GM19099 (cell line): Measurements from ENCODE around the gene ITGB6.

ENCODE experiments used
- POLR2A ChIP-seq: IDR thresholded peaks from 3 replicates; pipeline ENCODE4 v1.6.1; 2011; ENCODE audit warnings: low read depth; ENCODE audit not compliant: insufficient read length; ENCODE audit errors: extremely low read depth

The ITGB6 gene

DNA sequence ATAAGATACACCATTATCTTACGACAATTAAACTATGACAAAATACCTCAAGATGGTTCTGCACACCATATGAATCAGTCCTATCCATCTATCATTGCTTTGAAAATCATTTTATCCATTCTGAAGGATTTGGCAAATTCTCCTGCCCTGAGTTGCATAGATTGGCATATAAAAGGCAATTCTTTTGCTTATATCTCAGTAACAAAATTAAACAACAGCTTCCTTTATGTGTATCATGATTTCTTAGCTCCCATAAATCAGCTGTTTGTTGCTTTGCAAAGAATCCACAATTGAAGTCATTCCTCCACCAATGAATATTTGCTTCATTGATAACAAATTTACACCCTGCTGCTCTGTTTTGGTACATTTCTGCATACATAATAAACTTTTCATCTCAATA lies 61.7 kb downstream of the ITGB6 start:
- TF ChIP-seq POLR2A: no peak

DNA sequence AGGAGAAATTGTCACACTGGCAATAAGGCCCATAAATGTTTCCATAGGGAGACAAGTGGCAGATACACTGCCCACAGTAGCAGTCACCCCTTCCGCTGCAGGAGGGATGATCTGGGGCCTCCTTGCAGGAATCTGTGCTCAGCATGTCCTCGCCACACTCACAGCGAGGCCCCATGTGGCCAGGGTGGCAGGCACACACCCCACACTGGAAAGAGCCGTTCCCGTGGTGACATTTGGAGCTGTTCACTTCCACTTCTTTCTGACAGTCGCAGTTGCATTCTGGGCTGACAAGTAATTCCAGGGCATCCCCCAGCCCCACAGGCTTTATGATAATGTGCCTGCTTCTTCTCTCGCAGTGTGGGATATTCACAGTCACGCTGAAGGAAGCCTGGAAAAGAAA lies 62.6 kb downstream of the ITGB6 start:
- no peak for TF ChIP-seq POLR2A

DNA sequence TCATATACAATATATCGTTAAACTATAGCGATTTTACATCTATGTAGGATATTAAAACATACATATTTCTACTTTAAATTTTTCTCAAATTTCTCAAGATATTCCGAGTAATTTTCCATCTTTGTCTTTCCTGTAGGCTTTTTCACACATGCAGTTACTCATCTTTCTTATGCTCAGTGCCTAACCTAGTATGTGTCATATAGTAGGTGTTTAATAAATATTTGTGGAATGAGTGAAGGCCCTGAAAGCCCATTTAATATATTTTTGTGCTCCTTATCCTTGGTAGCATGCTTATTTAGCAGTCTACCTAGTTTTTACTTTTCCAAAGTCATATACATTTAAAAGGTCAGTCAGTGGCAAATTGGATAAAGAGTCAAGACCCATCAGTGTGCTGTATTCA lies 67.3 kb downstream of the ITGB6 start:
- no peak for TF ChIP-seq POLR2A

DNA sequence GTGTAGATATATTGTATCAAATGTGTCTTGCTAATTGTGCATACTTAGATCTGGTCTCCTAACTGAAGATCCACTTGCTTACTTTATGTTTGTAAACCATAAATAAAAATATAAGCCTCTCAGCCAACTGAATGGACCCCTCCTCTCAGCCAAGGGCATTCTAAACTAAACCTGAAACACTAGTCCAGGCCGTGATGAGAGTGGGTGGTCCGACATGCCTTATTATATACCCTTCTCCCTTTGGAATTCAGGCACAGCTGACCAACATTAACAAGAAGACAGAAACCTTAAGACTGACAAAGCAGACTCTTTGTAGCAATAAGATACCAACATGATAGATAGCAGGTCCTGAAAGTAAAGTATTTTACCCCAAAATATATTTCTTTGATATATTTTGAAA lies 73.3 kb downstream of the ITGB6 start:
- no peak for TF ChIP-seq POLR2A

DNA sequence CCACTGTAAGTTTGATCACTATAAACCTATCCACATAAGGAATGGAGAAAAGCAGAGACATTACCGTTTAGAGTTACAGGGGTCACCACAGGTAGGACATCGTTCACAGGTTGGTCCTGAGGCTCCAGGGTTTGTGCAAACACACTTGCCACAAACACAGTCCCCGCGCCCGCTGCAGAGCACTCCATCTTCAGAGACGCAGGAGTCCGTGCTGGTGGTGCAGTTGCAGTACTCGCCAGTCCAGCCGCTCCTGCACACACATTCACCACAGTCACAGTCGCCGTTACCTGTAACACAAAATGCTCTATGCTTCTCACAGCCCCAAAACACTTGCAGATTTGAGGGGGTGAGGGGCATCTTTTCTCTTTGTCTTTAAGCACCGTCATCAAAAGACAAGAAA lies 73.8 kb downstream of the ITGB6 start:
- no peak for TF ChIP-seq POLR2A

DNA sequence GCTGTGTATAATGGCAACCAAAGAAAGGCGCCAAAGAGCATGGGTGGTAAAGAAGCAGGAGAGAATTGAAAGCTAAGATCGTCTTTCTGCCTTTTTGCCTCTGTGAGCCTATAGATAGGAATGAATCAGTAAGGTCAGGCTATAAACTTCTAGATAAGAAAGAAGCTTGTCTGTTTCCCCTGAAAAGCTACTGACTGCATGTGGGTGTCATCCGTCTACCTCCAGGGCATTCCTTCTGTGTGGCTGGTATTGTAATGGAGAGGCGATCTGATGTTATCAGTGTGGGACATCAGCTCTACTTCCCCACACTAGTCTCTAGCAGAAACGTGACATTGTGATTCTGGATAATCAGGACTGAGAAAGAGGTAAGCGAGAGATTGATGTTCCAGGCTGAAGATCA lies 74.2 kb downstream of the ITGB6 start:
- TF ChIP-seq POLR2A: no peak

DNA sequence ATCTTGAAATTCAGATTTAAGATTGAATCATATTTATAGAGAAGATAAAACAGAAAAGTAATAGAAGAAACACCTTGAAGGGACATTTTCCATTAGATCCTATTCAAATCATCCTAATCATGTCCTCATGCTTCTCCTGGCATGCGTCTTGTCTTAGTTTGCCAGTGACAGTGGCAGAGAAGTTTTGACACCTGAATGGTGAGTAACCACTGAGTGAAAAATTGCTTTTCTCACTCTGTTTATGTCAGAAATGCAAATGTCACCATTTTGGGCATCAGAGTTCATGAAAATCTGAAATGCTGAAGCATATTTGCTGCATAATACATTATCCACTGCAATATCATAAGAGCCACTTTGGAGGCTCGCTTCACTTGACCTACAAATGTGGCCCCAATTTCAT lies 74.7 kb downstream of the ITGB6 start:
- no peak for TF ChIP-seq POLR2A

DNA sequence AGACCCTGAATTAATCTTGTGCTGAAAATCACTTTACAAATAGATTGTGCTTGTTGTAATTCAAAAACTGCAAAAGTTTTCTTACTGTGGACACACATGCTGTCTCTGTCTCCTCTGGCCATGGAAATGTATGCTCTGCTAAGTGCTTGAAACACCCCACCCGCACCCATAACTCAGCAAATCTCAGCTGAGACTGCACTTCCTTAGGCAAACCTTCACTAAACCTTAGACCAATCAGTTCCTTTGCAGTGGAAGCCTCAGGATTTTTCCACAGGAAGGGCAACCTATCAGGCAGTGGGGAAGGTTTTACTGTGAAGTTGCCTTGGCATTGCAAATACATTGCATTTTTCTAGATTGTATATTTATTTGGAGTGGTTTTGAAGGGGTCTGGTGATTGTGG lies 75.5 kb downstream of the ITGB6 start:
- TF ChIP-seq POLR2A: no peak

DNA sequence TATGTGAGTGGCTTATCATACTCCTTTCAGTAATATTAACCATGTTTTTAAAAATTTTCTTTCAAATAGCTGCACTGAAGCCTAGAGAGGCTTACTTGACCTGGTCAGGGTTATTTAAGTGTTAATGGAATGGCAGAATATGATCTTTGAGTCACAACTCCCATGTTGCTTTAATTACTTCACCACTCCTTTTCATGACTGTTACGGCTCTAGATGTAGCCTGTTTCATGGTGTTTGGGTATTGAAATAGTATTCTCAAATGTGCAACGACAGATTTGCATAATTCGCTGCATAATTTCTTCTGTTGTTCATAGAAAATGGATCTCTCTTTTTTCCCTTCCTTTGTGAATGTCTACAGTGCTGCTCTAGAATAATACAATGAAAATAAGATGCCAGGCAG lies 86.1 kb downstream of the ITGB6 start:
- no peak for TF ChIP-seq POLR2A

DNA sequence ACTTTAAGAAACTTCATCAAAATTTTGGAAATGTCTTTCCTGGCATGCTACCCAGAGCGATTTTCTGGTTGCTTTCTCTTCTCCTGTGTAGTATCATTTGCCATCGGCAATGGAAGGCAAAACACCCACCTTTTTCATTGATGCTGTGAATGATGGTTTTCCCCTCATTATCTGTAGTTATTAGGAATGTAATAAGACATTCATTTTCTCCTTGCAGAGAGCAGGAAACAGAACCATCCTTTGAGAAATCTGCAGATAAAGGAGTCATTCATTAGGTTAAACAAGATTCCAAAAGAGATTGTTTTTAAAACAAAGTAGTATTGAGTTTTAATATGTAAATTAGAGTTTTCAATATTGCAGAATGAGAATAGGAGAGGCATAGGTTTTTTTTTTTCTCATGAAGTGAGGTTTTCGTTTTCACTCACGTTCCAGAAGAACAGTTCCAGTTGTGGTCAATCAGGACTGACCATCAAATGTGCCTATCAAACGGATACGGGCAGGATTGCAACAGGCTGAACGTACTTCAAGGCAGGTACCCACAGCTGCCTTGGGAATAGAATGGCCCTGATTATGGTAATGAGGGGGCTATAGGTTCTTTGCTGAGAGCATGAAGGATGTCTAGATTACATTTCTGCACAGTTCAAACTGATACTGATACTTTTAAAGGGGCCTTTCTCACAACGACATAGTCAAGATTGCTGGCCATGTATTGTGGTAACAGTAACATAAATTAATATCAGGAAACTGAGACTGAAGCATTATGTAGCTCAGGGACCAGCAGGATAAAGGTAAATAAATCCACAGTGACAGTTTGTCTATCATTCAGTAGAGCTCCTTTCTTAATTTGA lies 87.9 kb downstream of the ITGB6 start:
- TF ChIP-seq POLR2A: no peak

DNA sequence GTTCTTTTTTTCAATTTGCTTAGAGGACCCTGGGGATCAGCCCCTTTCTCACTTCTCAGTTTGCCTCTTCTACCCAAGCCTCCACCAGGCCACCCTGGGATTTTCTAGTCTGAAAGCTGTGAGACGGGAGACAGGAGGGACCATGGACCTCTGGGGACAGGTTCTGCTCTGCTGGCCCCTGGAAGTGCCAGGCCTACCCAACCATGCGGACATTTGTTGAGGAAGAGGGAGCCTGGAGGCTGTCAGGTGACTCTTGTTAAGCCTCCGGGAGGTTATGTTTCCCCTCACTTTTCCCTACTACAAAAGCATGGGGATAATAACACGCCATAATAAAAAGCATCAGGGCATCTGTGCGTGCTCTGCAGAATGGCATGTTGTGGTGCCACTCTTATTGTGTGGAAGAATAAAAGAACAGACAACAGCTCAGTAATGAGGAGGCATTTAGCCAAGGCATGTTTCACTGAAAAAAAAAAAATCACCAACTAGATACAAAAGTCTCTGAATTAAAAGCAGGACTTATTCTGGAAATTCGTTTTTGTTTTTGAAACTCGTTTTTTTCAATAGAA lies 89.3 kb downstream of the ITGB6 start:
- no peak for TF ChIP-seq POLR2A

DNA sequence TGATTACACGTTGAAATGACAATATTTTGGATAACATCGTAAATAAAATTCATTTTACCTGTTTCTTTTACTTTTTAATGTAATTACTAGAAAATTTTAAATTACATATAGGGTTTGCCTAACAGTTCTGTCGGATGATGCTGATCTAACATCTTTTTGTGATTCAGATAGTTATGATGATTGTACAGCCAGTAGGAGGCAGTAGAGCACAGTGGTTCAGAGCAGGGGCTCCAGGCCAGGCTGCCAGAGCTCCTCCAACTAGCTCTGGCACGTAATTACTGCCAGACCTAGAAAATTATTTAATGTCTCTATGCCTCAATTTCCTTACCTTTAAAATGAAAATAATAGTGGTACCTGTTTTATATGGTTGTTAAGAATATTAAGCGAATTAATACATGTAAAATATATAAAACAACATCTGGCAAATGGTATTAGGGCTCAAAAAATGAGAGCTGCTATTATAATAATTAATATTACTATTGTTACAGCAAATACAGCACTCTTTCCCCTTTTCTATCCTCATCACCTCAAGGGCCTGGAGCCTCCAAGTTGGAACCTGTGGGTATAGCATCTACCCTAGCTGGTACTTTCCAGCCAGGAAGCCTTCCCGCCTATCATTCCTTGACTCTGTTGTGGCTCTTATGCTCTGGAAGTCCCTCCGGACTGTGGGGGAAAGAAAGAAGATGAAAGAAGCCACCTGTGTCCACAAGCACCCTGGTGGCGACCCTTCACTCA lies 90.0 kb downstream of the ITGB6 start:
- TF ChIP-seq POLR2A: no peak

DNA sequence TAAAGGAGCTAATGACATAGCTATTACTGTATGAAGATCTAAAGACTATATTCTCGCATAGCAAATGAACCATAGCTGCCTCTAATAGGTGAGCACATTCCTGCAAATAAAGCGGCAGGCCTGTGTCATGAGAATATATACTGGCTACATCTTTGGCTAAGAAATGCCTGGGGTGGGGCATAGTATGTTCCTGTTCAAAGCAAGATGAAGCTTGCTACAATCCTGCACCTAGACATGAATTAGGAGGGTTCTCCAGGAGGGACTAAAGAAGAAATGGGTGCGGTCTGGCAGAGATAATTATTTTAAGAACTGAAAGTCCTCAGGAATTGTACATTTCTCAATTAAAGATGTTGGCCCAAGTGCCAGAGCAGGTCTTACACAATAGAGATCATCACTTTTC lies 90.8 kb downstream of the ITGB6 start:
- TF ChIP-seq POLR2A: no peak

DNA sequence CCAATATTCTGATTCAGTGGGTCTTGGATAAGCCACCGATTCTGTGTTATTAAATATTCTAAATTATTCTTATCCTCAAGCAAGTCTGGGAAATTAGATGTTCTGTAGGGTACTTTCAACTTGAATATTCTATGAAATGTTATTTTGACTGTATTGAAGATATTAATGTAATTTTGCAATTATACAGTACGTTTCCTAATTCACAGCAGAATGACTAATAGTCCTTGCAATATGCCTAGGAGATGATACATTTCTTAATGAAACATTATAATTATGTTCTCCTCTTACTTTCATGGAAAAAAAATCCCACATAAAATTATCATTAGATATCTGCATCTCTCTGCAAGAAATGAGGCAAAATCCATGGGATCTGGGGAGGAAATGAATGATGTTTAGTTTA lies 91.4 kb downstream of the ITGB6 start:
- TF ChIP-seq POLR2A: no peak

DNA sequence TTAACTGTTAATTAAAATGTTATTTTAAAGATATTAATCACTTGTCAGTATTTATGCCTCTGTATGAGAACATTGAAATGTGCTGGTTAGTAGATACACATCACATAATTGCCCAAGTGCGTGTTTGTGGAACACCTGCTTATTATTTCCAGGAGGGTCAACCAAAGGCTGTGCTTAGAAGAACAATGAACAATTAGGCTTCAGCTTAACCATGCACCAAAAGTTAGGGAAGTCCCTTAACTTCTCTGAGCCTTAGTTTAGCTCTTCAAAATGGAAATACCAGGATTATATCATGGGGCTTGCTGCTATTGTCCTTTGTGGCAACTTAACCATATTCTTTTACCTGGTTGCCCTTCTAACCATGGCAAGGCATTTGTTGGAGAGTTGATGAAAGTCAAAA lies 94.7 kb downstream of the ITGB6 start:
- no peak for TF ChIP-seq POLR2A

DNA sequence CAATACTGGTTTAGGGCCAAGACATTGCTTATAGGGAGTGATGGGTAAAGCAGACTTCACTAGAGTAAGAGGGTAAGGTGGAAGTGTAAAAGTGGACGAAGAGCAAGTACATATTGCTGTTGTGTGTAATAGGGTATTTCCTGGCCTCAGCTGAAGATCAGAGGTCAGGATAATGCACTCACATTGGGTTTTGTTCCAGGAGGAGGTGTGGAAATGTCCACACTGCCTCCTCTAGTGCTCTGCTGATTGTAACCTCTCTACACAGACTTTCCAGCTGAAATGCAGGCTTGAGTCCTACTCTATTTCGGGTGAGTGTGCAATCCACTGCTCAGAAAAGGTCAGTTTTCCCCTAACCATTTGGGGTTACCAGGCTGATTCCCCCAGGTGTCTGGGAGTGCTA lies 96.0 kb downstream of the ITGB6 start:
- no peak for TF ChIP-seq POLR2A
